A549 (cell line): ENCODE data around the gene LBHD2.

Source experiments
- HDAC2 ChIP-seq: fragments of 200-600 bp; sonication (generic); IDR thresholded peaks from 2 replicates; pipeline ENCODE4 v1.6.1; 2016
- RAD21 ChIP-seq, 2 experiments: fragments of >200 bp in 1 of 2; sonication (Bioruptor Twin) in 1 of 2; formaldehyde crosslinking in 1 of 2; IDR thresholded peaks in 1 of 2; conservative IDR thresholded peaks in 1 of 2; 2 replicates in 1 of 2; 3 replicates in 1 of 2; pipeline ENCODE4 v1.6.1; 2012 to 2018; ENCODE audit warnings: inconsistent platforms in 1 of 2
- TF ChIP-seq, protein P1 (sequence below): fragments of >200 bp; sonication (Bioruptor Twin); formaldehyde crosslinking; IDR thresholded peaks from 3 replicates; pipeline ENCODE4 v1.5.1; 2016

DNA sequence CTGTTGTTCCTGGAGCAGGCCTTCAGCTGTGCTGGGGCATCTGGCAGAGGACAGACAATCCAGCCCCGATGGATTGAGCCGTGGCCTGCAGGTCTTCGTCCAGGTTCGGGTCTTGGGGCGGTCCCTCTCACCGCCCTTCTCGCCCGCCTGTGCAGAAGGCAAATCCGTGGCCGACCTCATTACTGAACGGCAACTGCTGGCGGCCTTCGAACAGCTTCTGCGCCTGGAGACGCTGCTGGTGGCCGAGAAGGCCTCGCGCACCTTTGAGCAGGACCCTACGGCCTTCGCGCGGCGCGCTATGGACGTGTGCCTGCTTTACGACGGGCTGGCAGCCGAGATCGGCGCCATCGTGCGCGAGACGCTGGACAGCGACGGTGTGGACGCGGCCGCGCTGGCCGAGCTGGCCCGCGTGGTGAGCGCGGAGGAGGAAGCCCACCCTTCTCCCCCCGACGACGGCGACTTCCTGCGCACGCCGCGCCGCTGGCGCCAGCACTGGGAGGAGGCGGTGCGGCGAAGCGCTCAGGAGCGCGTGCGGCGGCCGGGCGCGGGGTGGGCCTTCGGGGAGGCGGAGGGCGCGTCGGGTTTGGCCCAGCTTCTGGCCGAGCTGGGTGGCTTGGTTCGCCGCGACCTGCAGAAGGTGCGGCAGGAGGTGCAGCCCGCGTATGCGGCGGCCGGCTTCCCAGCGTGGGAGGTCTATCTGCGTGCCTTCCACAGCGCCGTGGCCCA lies 18.1 kb downstream of the LBHD2 start:
- no peak for TF ChIP-seq HDAC2
- TF ChIP-seq, protein P1, sequence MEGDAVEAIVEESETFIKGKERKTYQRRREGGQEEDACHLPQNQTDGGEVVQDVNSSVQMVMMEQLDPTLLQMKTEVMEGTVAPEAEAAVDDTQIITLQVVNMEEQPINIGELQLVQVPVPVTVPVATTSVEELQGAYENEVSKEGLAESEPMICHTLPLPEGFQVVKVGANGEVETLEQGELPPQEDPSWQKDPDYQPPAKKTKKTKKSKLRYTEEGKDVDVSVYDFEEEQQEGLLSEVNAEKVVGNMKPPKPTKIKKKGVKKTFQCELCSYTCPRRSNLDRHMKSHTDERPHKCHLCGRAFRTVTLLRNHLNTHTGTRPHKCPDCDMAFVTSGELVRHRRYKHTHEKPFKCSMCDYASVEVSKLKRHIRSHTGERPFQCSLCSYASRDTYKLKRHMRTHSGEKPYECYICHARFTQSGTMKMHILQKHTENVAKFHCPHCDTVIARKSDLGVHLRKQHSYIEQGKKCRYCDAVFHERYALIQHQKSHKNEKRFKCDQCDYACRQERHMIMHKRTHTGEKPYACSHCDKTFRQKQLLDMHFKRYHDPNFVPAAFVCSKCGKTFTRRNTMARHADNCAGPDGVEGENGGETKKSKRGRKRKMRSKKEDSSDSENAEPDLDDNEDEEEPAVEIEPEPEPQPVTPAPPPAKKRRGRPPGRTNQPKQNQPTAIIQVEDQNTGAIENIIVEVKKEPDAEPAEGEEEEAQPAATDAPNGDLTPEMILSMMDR: no peak
- no peak for TF ChIP-seq RAD21 (conservative IDR thresholded peaks at IDR 0.05 in 1 of 2, IDR thresholded peaks at IDR 0.05 in 1 of 2)
